HepG2 (cell line): ENCODE measurements around the gene WDR48. TPM values are rescaled to one million over a fixed set of nuclear protein-coding genes. Genes with fewer than 3 reads are reported as not detected.

ENCODE experiments used
- ATAC-seq: fragments of 200-7000 bp; cut with Tn5 transposase; 3 replicates; pipeline ENCODE4 v1.9.1; 2020; ENCODE audit warnings: mild to moderate bottlenecking, moderate library complexity
- BruUV-seq: library from RNA; stranded (reverse); fragments of 400-500 nt; replicated peaks from 2 replicates; lab custom pipeline; 2021; lab: Mats Ljungman, UMichigan
- CTCF ChIA-PET: fragments of 300-600 bp; formaldehyde crosslinking; extraction: SDS; loops from one replicate; lab custom pipeline; 2021; ENCODE audit warnings: low total read pairs, inconsistent platforms, low intra/inter-chr PET ratio; lab: Yijun Ruan, JAX
- POLR2A ChIA-PET: fragments of 350-600 bp; sonication (Branson Sonifier 250); formaldehyde crosslinking; loops from one replicate; lab custom pipeline; 2020; ENCODE audit warnings: antibody characterized with exemption, inconsistent platforms; lab: Yijun Ruan, JAX
- DNase-seq: peaks from one replicate; pipeline ENCODE4 v3.0.0-alpha.2; 2015; ENCODE audit warnings: low spot score
- FAIRE-seq: peaks from 3 replicates; lab custom pipeline; 2011; peaks lifted over from hg19 to GRCh38; lab: Jason Lieb, UNC
- H2AFZ ChIP-seq: one replicate; pipeline ENCODE4 v1.6.1; 2011; ENCODE audit warnings: low read length, inconsistent platforms
- H3K27ac ChIP-seq: fragments of 300-600 bp; 3 replicates; pipeline ENCODE4 v1.8.0; 2011; ENCODE audit warnings: mixed run types, mild to moderate bottlenecking, mixed read lengths, low read length, inconsistent platforms; ENCODE audit not compliant: insufficient read depth; ENCODE audit errors: extremely low read length
- H3K27me3 ChIP-seq, 2 experiments: fragments of 200-600 bp in 1 of 2; 2 replicates in 1 of 2; 3 replicates in 1 of 2; pipeline versions ENCODE4 v1.6.0 to v1.8.0; 2011; ENCODE audit warnings: low read length in 2 of 2, mild to moderate bottlenecking in 2 of 2, moderate library complexity in 2 of 2, inconsistent platforms in 1 of 2; ENCODE audit not compliant: insufficient read depth in 2 of 2, control insufficient read depth in 1 of 2
- H3K36me3 ChIP-seq, 2 experiments: fragments of 200-600 bp in 1 of 2; replicated peaks in 1 of 2; 2 replicates in 1 of 2; 3 replicates in 1 of 2; pipeline versions ENCODE4 v1.5.1 to v1.8.0; 2011; ENCODE audit warnings: low read length in 2 of 2, inconsistent platforms in 1 of 2; ENCODE audit not compliant: insufficient read depth in 2 of 2, control insufficient read depth in 1 of 2
- H3K4me1 ChIP-seq: 2 replicates; pipeline ENCODE4 v1.5.1; 2012; ENCODE audit warnings: low read length, inconsistent platforms; ENCODE audit not compliant: insufficient read depth
- H3K4me2 ChIP-seq: 2 replicates; pipeline ENCODE4 v1.6.0; 2011; ENCODE audit warnings: low read depth, low read length, inconsistent platforms
- H3K4me3 ChIP-seq, 3 experiments: fragments of 200-600 bp in 1 of 3; sonication (generic), shearing (Covaris generic) in 1 of 3; replicated peaks in 1 of 3; 2 replicates each; pipeline ENCODE4 v1.5.1; 2011 to 2016; ENCODE audit warnings: low read length in 3 of 3, inconsistent platforms in 2 of 3, low read depth in 2 of 3, mild to moderate bottlenecking in 2 of 3, control low read depth in 1 of 3, mixed read lengths in 1 of 3; ENCODE audit not compliant: insufficient read depth in 1 of 3
- H3K79me2 ChIP-seq: one replicate; pipeline ENCODE4 v1.6.1; 2011; ENCODE audit warnings: low read length, inconsistent platforms; ENCODE audit not compliant: insufficient read depth
- H3K9ac ChIP-seq: 2 replicates; pipeline ENCODE4 v1.6.0; 2011; ENCODE audit warnings: mild to moderate bottlenecking, low read depth, low read length, inconsistent platforms; ENCODE audit not compliant: insufficient read depth
- H3K9me3 ChIP-seq: 2 replicates; pipeline ENCODE4 v1.5.1; 2012; ENCODE audit warnings: mild to moderate bottlenecking, low read length
- H4K20me1 ChIP-seq: 2 replicates; pipeline ENCODE4 v1.6.0; 2011; ENCODE audit warnings: inconsistent platforms, mild to moderate bottlenecking, low read length, moderate library complexity; ENCODE audit not compliant: insufficient read depth
- CEBPZ ChIP-seq: IDR thresholded peaks from 2 replicates; pipeline ENCODE4 v1.6.1; 2012; ENCODE audit warnings: low read length, improper control_type of control experiment
- CREM ChIP-seq, 2 experiments: sonication (generic) in 1 of 2; formaldehyde crosslinking in 1 of 2; IDR thresholded peaks; 2 replicates each; pipeline versions ENCODE4 v1.4.0 to v1.6.1; 2016 to 2020; ENCODE audit warnings: antibody characterized with exemption in 1 of 2, mild to moderate bottlenecking in 1 of 2, missing genetic modification reagents in 1 of 2
- PRDM4 ChIP-seq: sonication (generic); formaldehyde crosslinking; IDR thresholded peaks from 2 replicates; pipeline ENCODE4 v1.9.0; 2021; ENCODE audit warnings: missing genetic modification reagents, borderline replicate concordance
- REL ChIP-seq: sonication (generic); formaldehyde crosslinking; conservative IDR thresholded peaks from 2 replicates; pipeline ENCODE4 v1.8.0; 2022; ENCODE audit warnings: mild to moderate bottlenecking, missing genetic modification reagents, moderate library complexity
- RORA ChIP-seq: sonication (generic); formaldehyde crosslinking; IDR thresholded peaks from 2 replicates; pipeline ENCODE4 v1.5.0; 2020; ENCODE audit warnings: mild to moderate bottlenecking, missing genetic modification reagents, moderate library complexity
- ZKSCAN8 ChIP-seq: IDR thresholded peaks from 2 replicates; pipeline ENCODE4 v1.6.1; 2016; ENCODE audit warnings: borderline replicate concordance, missing genetic modification reagents, missing compliant biosample characterization
- ZNF383 ChIP-seq: sonication (generic); formaldehyde crosslinking; IDR thresholded peaks from 2 replicates; pipeline ENCODE4 v1.4.0; 2020; ENCODE audit warnings: missing genetic modification reagents, mild to moderate bottlenecking, borderline replicate concordance
- ZNF768 ChIP-seq: sonication (generic); formaldehyde crosslinking; IDR thresholded peaks from 2 replicates; pipeline ENCODE4 v1.4.0; 2020; ENCODE audit warnings: missing genetic modification reagents
- WGBS: methylation state at CpG from one replicate; pipeline ENCODE4 v1.1.6; 2017; ENCODE audit warnings: low lambda C conversion rate; 5-methylcytosine and 5-hydroxymethylcytosine counted together
- in situ Hi-C: cut with HindIII; loops from 2 replicates; pipeline ENCODE4 v1.10.0; 2017; ENCODE audit warnings: low pct_unique_long_range_greater_than_20kb; ENCODE audit not compliant: extremely low pct_ligation_motif_present
- intact Hi-C: fragments of 100-400 bp; cut with micrococcal nuclease; formaldehyde crosslinking; loops from one replicate; pipeline ENCODE4 v1.10.0; 2022; ENCODE audit not compliant: unreplicated experiment
- polyA plus RNA-seq, 8 experiments: library from polyadenylated mRNA; depleted of rRNA in 3 of 8; stranded (reverse) in 7 of 8; unstranded in 1 of 8; fragments of >200 nt; fragmentation: Illumina TruSeq in 4 of 8; extraction: Trizol in 4 of 8; gene quantifications; 2 replicates each; pipeline versions ENCODE4 v1.2.1 to v1.2.3, GENCODE V29; 2011 to 2016; ENCODE audit warnings: low read depth in 4 of 8, missing spikeins in 1 of 8, mixed read lengths in 1 of 8; ENCODE audit not compliant: insufficient read depth in 1 of 8
- total RNA-seq, 5 experiments: library from RNA; depleted of rRNA; stranded (reverse); fragments of >200 nt; fragmentation: Illumina TruSeq; extraction: Trizol; gene quantifications; 2 replicates each; pipeline ENCODE4 v1.2.3, GENCODE V29; 2016; ENCODE audit warnings: low read depth in 1 of 5
- TF ChIP-seq, protein P1 (sequence below): IDR thresholded peaks from 2 replicates; pipeline ENCODE4 v1.6.1; 2016; ENCODE audit warnings: missing compliant biosample characterization, missing genetic modification reagents, borderline replicate concordance

The WDR48 gene
- total and polyA plus RNA-seq, 2 of the 13 experiments (the other 11 are each of a cell fraction or from before 2014, with no cell fraction given), result 29.2 to 31.2 TPM

GRCh38 chr3:39112113-39112512, 60.3 kb downstream of the WDR48 start (continued):
- TF ChIP-seq RORA (CRISPR knock-in tag), result no peak
- TF ChIP-seq CREM (IDR thresholded peaks at IDR 0.05), result no peak
- no peak for TF ChIP-seq CREM (CRISPR knock-in tag; IDR thresholded peaks at IDR 0.05)

DNA sequence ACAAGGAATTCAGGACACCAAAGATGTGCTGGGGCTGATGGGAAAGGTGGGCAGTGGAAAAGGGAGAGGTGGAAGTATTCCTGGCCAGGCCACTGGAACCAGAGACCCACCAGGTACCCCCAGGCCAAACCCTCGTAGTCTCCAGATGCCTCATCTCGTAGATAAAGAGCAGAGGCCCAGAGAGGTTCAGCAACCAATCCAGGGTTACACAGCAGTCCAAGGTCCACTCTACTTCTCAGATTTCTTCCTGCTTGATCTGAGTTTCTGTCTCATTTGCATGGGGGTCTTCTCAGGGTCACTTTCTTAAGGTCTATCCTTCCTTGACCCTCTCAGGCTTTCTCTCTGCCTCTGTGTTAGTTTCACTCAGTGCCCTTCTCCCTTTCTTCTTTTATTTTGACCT, 60.7 kb downstream of the WDR48 start:
- no CpG with 5 or more reads among the region's 2 CpGs for WGBS
- POLR2A ChIA-PET, result no interaction called here
- BruUV-seq, result no TSS peak

More for the DNA sequence above, 60.7 kb downstream of the WDR48 start:
- Histone ChIP-seq H3K9me3 (no peaks in the 10 kb centered on the region), H3K4me3 (no peak overlapping the region), H2AFZ (no peak overlapping the region), H3K36me3 (no peaks in the 10 kb centered on the region), H3K4me2 (no peak overlapping the region), H3K27ac (no peak overlapping the region), H3K4me1 (peaks cover 12% of the 10 kb centered on the region), H3K27me3 (no peaks in the 10 kb centered on the region), H3K9ac (no peak overlapping the region), H4K20me1 (no peaks in the 10 kb centered on the region), H3K79me2 (no peaks in the 10 kb centered on the region)
- ATAC-seq, result no peak
- CTCF ChIA-PET, result no interaction called here
- intact Hi-C loops, result no loop called here
- TF ChIP-seq, protein P1, sequence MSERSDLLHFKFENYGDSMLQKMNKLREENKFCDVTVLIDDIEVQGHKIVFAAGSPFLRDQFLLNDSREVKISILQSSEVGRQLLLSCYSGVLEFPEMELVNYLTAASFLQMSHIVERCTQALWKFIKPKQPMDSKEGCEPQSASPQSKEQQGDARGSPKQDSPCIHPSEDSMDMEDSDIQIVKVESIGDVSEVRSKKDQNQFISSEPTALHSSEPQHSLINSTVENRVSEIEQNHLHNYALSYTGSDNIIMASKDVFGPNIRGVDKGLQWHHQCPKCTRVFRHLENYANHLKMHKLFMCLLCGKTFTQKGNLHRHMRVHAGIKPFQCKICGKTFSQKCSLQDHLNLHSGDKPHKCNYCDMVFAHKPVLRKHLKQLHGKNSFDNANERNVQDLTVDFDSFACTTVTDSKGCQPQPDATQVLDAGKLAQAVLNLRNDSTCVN, result no peak
- TF ChIP-seq REL (CRISPR knock-in tag) (no peak), ZNF768 (peak; percentile 84), ZKSCAN8 (CRISPR knock-in tag) (no peak), PRDM4 (CRISPR knock-in tag) (no peak), CEBPZ (no peak), ZNF383 (no peak)
- in situ Hi-C loops, result no loop called here
- DNase-seq, result no peak
- no peak for FAIRE-seq
